ENCODE data around the gene KRT26.
"Not testable (repeated sequence)": the region's sequence is repeated elsewhere in the genome, so short reads cannot be mapped to it uniquely, and the experiment has no call there.

Gene KRT26

GRCh38 chr17:40760105-40761016 lies 11.6 kb downstream of the KRT26 start:
- TF ChIP-seq, protein P1, sequence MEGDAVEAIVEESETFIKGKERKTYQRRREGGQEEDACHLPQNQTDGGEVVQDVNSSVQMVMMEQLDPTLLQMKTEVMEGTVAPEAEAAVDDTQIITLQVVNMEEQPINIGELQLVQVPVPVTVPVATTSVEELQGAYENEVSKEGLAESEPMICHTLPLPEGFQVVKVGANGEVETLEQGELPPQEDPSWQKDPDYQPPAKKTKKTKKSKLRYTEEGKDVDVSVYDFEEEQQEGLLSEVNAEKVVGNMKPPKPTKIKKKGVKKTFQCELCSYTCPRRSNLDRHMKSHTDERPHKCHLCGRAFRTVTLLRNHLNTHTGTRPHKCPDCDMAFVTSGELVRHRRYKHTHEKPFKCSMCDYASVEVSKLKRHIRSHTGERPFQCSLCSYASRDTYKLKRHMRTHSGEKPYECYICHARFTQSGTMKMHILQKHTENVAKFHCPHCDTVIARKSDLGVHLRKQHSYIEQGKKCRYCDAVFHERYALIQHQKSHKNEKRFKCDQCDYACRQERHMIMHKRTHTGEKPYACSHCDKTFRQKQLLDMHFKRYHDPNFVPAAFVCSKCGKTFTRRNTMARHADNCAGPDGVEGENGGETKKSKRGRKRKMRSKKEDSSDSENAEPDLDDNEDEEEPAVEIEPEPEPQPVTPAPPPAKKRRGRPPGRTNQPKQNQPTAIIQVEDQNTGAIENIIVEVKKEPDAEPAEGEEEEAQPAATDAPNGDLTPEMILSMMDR (IDR thresholded peaks at IDR 0.05; ENCODE audit: low read depth, low read length) = no peak
- H3K9me3 ChIP-seq (ENCODE audit: severe bottlenecking) = peaks cover 51% of the 10 kb centered on the region
- no peak overlapping the region for H3K4me3 ChIP-seq (ENCODE audit: low read depth, low read length)
- H3K27me3 ChIP-seq (ENCODE audit: insufficient read depth, low read depth, severe bottlenecking) = peaks cover 50% of the 10 kb centered on the region
- no peaks in the 10 kb centered on the region for H3K36me3 ChIP-seq
- no peak for DNase-seq
- H3K27ac ChIP-seq = no peak overlapping the region

- peaks cover 83% of the 10 kb centered on the region for H3K27me3 ChIP-seq (ENCODE audit: insufficient read depth, low read depth, severe bottlenecking)
- H3K4me3 ChIP-seq (ENCODE audit: low read depth, low read length) = no peak within 1 kb of the TSS
- H3K27ac ChIP-seq = no peak within 1 kb of the TSS
- TF ChIP-seq, protein P1 (IDR thresholded peaks at IDR 0.05; ENCODE audit: low read depth, low read length) = no peak
- DNase-seq = no peak
- H3K9me3 ChIP-seq (ENCODE audit: severe bottlenecking) = peaks cover 20% of the 10 kb centered on the region
- H3K36me3 ChIP-seq = no peaks in the 10 kb centered on the region
Observed at GRCh38 chr17:40755231-40755630, 16.8 kb downstream of the KRT26 start, which contains the start of gene KRT25. TSS of gene KRT25 (minus strand) at chr17:40755331. CDS start at chr17:40755271, 60 bp downstream.

GRCh38 chr17:40753804-40754203 lies 18.2 kb downstream of the KRT26 start:
- Histone ChIP-seq H3K9me3 (ENCODE audit: severe bottlenecking) (peaks cover 9% of the 10 kb centered on the region), H3K36me3 (no peaks in the 10 kb centered on the region), H3K4me3 (ENCODE audit: low read depth, low read length) (no peak overlapping the region), H3K27ac (no peak overlapping the region), H3K27me3 (ENCODE audit: insufficient read depth, low read depth, severe bottlenecking) (peaks cover 91% of the 10 kb centered on the region)
- TF ChIP-seq, protein P1 (IDR thresholded peaks at IDR 0.05; ENCODE audit: low read depth, low read length) = no peak
- no peak for DNase-seq

DNA sequence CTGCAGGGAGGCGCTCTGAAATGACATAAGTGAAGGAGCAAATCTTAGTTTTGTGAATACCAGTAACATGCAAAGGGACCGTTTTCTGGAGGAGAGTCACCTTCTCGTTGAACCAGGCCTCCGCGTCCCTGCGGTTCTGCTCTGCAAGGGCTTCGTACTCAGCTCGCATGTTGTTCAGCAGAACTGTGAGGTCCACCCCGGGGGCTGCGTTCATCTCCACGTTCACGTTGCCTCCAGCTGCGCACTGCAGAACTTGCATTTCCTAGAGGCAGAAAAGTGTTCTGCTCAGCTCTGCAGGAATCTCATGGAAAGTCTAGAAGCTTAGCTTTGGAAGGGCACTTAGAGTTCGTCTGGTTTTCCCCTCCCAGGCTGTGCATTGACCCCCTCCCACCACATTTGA lies 20.9 kb downstream of the KRT26 start:
- H3K27ac ChIP-seq = no peak overlapping the region
- TF ChIP-seq, protein P1 (IDR thresholded peaks at IDR 0.05; ENCODE audit: low read depth, low read length) = no peak
- DNase-seq = no peak
- no peaks in the 10 kb centered on the region for H3K36me3 ChIP-seq
- H3K4me3 ChIP-seq (ENCODE audit: low read depth, low read length) = no peak overlapping the region
- H3K9me3 ChIP-seq (ENCODE audit: severe bottlenecking) = peaks cover 7% of the 10 kb centered on the region
- peaks cover 91% of the 10 kb centered on the region for H3K27me3 ChIP-seq (ENCODE audit: insufficient read depth, low read depth, severe bottlenecking)

DNA sequence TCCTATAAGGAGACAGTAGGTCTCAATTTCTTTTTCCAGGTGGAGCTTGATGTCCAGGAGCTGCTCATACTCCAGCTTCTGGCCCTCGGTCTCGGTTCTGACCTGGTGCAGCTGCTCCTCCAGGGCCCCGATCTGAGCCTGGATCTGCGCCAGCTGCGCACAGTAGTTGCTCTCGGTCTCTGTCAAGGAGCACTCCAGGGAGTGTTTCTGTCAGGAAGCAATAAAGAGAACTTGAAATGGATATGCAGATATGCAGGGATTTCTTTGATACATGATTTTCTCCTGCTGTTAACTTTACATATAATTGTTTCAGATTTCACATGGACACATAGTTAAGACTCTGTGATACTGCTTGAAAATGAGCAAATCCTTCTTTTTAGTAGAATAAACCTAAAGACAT lies 21.6 kb downstream of the KRT26 start:
- DNase-seq = no peak
- Histone ChIP-seq H3K36me3 (no peaks in the 10 kb centered on the region), H3K27ac (no peak overlapping the region), H3K9me3 (ENCODE audit: severe bottlenecking) (peaks cover 7% of the 10 kb centered on the region), H3K4me3 (ENCODE audit: low read depth, low read length) (no peak overlapping the region), H3K27me3 (ENCODE audit: insufficient read depth, low read depth, severe bottlenecking) (peaks cover 91% of the 10 kb centered on the region)
- TF ChIP-seq, protein P1 (IDR thresholded peaks at IDR 0.05; ENCODE audit: low read depth, low read length) = no peak

DNA sequence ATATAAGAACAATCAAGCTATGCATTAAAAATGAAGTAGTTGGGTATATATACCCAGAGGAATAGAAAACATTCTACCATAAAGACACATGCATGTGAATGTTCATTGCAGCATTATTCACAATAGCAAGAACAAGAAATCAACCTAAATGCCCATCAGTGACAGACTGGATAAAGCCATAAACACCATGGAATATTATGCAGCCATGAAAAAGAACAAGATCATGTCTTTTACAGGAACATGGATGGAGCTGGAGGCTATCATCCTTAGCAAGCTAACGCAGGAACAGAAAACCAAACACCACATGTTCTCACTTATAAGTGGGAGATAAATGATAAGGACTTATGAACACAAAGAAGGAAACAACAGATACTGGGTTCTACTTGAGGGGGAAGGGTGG lies 23.3 kb downstream of the KRT26 start:
- DNase-seq, H3K36me3 ChIP-seq: not testable (repeated sequence)

More for the DNA sequence above, 23.3 kb downstream of the KRT26 start:
- H3K4me3 ChIP-seq (ENCODE audit: low read depth, low read length); H3K27ac ChIP-seq; H3K9me3 ChIP-seq (ENCODE audit: severe bottlenecking): not testable (repeated sequence)
- H3K27me3 ChIP-seq (ENCODE audit: insufficient read depth, low read depth, severe bottlenecking) = peaks cover 91% of the 10 kb centered on the region
